Measurements from ENCODE around the gene EFNA3. TPM values are rescaled to one million over a fixed set of nuclear protein-coding genes. Genes with fewer than 3 reads are reported as not detected.
A peak's percentile ranks its signal among the peaks of the same experiment; 100 is the strongest.

EFNA3 gene
- total RNA-seq, 4 donors from 2014 or later, result 28.8 to 104 (median 77.6) TPM

DNA sequence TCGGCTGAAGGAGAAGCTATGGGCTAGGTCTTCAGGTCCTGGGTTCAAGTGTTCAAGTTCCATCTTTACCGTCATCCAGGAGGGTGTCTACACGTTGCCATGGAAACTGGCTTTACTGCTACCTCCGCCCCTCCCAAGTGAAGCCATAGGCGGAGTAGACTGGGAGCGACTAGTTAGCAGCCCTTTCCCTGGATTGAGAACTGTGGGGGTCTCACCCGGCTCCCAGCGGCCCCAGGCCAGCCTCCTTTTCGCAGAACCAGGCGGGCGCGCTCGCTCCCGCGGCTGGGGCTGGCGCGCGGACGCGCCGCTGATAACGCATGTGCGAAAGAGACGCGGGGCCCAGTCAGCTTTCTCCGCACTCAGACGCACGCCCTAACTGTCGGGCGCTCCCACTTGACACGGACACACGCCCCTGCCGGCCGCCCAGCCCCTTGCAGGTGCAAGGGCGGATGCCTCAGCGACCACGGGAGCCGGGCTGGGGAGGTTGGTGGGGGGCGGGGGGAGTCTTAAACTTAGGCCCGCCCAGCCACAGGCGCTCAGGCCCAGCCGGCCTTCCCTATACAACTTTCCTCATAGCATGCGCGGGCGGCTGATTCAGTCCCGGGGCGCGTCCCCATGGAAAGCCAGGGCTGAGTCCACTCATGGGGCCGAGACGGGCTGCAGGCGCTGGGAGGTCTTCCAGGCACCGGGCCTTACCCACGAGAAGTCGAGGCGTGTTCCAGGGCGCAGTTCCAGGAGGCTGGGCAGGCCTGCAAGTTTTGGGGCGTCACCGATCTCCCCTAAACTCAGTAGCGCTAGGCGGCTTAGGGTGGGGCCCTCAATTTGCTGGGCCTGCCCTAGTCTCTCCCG is 7.7 kb upstream of the EFNA3 start:
- TF ChIP-seq EP300 (IDR thresholded peaks at IDR 0.05) (no peak), POLR2A (IDR thresholded peaks at IDR 0.05) (peak in 1 of 2 donors; percentile 27), POLR2AphosphoS5 (IDR thresholded peaks at IDR 0.05) (peak in 1 of 3 donors; percentile 14)
- TF ChIP-seq, protein P1, sequence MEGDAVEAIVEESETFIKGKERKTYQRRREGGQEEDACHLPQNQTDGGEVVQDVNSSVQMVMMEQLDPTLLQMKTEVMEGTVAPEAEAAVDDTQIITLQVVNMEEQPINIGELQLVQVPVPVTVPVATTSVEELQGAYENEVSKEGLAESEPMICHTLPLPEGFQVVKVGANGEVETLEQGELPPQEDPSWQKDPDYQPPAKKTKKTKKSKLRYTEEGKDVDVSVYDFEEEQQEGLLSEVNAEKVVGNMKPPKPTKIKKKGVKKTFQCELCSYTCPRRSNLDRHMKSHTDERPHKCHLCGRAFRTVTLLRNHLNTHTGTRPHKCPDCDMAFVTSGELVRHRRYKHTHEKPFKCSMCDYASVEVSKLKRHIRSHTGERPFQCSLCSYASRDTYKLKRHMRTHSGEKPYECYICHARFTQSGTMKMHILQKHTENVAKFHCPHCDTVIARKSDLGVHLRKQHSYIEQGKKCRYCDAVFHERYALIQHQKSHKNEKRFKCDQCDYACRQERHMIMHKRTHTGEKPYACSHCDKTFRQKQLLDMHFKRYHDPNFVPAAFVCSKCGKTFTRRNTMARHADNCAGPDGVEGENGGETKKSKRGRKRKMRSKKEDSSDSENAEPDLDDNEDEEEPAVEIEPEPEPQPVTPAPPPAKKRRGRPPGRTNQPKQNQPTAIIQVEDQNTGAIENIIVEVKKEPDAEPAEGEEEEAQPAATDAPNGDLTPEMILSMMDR (IDR thresholded peaks at IDR 0.05), result peak in 1 of 2 donors; percentile 50
- WGBS, result 3% methylated on average over 22 of the region's 61 CpGs
- no peaks in the 10 kb centered on the region for H3K9me3 ChIP-seq
- H3K4me1 ChIP-seq, result peaks cover 64% of the 10 kb centered on the region
- peak in 1 of 2 donors; percentile 88 for DNase-seq (ENCODE audit: low spot score in 2 of 2)
- peak overlapping the region; percentile 80 for H3K27ac ChIP-seq
- H3K36me3 ChIP-seq, result peaks cover 14% of the 10 kb centered on the region
- no peaks in the 10 kb centered on the region for H3K27me3 ChIP-seq
- H3K4me3 ChIP-seq, result peak overlapping the region; percentile 48

- H3K27ac ChIP-seq, result peak overlapping the region; percentile 80
- no peak for TF ChIP-seq POLR2A (IDR thresholded peaks at IDR 0.05)
- TF ChIP-seq EP300 (IDR thresholded peaks at IDR 0.05), result no peak
- no peak for TF ChIP-seq POLR2AphosphoS5 (IDR thresholded peaks at IDR 0.05)
- TF ChIP-seq, protein P1 (IDR thresholded peaks at IDR 0.05), result no peak
- WGBS, result 63% methylated on average over 14 of the region's 14 CpGs
- H3K36me3 ChIP-seq, result peaks cover 11% of the 10 kb centered on the region
- H3K9me3 ChIP-seq, result no peaks in the 10 kb centered on the region
- no peaks in the 10 kb centered on the region for H3K27me3 ChIP-seq
- H3K4me1 ChIP-seq, result peaks cover 65% of the 10 kb centered on the region
- no peak overlapping the region for H3K4me3 ChIP-seq
- peak in 1 of 2 donors; percentile 67 for DNase-seq (ENCODE audit: low spot score in 2 of 2)
Observed at GRCh38 chr1:155071701-155072100, 6.9 kb upstream of the EFNA3 start.

GRCh38 chr1:155072531-155073289 is 5.9 kb upstream of the EFNA3 start:
- peaks cover 72% of the 10 kb centered on the region for H3K4me1 ChIP-seq
- 46% methylated on average over 7 of the region's 7 CpGs for WGBS
- TF ChIP-seq EP300 (IDR thresholded peaks at IDR 0.05), result no peak
- no peak for TF ChIP-seq POLR2AphosphoS5 (IDR thresholded peaks at IDR 0.05)
- no peak for TF ChIP-seq POLR2A (IDR thresholded peaks at IDR 0.05)
- TF ChIP-seq, protein P1 (IDR thresholded peaks at IDR 0.05), result no peak

GRCh38 chr1:155073377-155074242 is 5.0 kb upstream of the EFNA3 start:
- Histone ChIP-seq H3K27me3 (no peaks in the 10 kb centered on the region), H3K27ac (peak overlapping the region; percentile 80), H3K4me3 (no peak overlapping the region), H3K36me3 (peaks cover 5% of the 10 kb centered on the region), H3K9me3 (no peaks in the 10 kb centered on the region), H3K4me1 (peaks cover 81% of the 10 kb centered on the region)
- WGBS, result 38% methylated on average over 2 of the region's 3 CpGs
- DNase-seq (ENCODE audit: low spot score in 2 of 2), result no peak
- no peak for TF ChIP-seq POLR2A (IDR thresholded peaks at IDR 0.05)
- TF ChIP-seq POLR2AphosphoS5 (IDR thresholded peaks at IDR 0.05), result no peak
- no peak for TF ChIP-seq EP300 (IDR thresholded peaks at IDR 0.05)
- TF ChIP-seq, protein P1 (IDR thresholded peaks at IDR 0.05), result no peak

More at GRCh38 chr1:155072531-155073289, 5.9 kb upstream of the EFNA3 start:
- no peaks in the 10 kb centered on the region for H3K27me3 ChIP-seq
- peak overlapping the region; percentile 80 for H3K27ac ChIP-seq
- H3K36me3 ChIP-seq, result peaks cover 10% of the 10 kb centered on the region
- DNase-seq (ENCODE audit: low spot score in 2 of 2), result no peak
- H3K4me3 ChIP-seq, result no peak overlapping the region
- no peaks in the 10 kb centered on the region for H3K9me3 ChIP-seq

All from suprapubic skin (tissue), 4 donors.